ENCODE data around the gene ECM1. TPM values are rescaled to one million over a fixed set of nuclear protein-coding genes. Genes with fewer than 3 reads are reported as not detected.

ECM1 gene
- total RNA-seq, 4 donors from 2014 or later: 4.2 to 11.3 (median 7.0) TPM

DNA sequence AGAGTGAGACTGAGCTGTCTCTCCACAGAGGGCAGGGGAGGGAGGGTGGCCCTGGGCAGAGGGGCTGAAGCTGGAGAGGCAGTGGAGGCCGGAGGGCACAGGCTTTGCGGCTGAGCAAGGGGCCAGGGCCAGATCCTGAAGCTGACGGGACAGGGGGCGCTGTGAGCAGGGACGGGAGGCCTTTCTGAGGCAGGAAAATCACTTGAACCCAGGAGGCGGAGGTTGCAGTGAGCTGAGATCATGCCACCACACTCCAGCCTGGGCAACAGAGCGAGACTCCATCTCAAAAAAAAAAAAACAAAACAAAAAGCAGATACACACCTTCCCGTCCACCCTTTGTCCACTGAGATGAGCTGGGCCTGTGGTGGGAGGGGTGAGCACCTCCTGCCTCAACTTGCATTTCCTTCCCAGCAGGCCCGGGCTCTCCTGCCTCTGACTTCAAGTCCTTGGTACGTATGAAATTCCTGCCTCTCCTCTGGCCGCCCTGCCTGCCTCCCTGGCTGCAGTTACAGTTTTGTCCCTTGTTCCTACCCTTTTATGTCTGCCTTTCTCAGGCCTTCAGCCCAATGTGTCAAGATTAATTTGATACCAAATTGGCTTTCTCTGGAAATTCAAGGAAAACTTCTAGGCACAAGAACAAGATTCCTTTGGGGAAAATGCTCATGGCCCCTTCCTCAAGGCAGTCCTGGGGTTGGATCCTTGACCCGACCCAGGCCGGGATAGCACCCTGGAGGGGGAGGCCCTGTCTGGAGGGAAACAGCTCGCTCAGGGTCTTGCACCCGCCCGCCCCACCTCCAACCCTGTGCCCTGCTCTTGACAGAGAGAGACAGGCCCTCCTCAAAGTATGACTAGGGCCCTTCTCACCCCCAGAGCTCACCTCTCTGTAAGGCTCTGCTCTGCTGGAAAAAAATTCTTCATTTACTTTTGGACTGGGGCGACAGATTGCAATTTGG is 30.1 kb downstream of the ECM1 start:
- H3K4me3 ChIP-seq (replicated peaks in 1 of 3): no peak overlapping the region
- WGBS, 2 donors: 74 to 75% methylated on average over 17 of the region's 17 CpGs
- no peak overlapping the region for H3K27ac ChIP-seq
- intact Hi-C loops (cut with DNase I): no loop called here
- H3K36me3 ChIP-seq: no peaks in the 10 kb centered on the region
- H3K27me3 ChIP-seq: no peaks in the 10 kb centered on the region
- no peaks in the 10 kb centered on the region for H3K9me3 ChIP-seq
- DNase-seq: no peak
- H3K4me1 ChIP-seq: peaks cover 0 to 9% of the 10 kb centered on the region in 2 donors
- TF ChIP-seq, protein P1, sequence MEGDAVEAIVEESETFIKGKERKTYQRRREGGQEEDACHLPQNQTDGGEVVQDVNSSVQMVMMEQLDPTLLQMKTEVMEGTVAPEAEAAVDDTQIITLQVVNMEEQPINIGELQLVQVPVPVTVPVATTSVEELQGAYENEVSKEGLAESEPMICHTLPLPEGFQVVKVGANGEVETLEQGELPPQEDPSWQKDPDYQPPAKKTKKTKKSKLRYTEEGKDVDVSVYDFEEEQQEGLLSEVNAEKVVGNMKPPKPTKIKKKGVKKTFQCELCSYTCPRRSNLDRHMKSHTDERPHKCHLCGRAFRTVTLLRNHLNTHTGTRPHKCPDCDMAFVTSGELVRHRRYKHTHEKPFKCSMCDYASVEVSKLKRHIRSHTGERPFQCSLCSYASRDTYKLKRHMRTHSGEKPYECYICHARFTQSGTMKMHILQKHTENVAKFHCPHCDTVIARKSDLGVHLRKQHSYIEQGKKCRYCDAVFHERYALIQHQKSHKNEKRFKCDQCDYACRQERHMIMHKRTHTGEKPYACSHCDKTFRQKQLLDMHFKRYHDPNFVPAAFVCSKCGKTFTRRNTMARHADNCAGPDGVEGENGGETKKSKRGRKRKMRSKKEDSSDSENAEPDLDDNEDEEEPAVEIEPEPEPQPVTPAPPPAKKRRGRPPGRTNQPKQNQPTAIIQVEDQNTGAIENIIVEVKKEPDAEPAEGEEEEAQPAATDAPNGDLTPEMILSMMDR (IDR thresholded peaks at IDR 0.05): no peak
- no peak for TF ChIP-seq POLR2A (IDR thresholded peaks at IDR 0.05)

DNA sequence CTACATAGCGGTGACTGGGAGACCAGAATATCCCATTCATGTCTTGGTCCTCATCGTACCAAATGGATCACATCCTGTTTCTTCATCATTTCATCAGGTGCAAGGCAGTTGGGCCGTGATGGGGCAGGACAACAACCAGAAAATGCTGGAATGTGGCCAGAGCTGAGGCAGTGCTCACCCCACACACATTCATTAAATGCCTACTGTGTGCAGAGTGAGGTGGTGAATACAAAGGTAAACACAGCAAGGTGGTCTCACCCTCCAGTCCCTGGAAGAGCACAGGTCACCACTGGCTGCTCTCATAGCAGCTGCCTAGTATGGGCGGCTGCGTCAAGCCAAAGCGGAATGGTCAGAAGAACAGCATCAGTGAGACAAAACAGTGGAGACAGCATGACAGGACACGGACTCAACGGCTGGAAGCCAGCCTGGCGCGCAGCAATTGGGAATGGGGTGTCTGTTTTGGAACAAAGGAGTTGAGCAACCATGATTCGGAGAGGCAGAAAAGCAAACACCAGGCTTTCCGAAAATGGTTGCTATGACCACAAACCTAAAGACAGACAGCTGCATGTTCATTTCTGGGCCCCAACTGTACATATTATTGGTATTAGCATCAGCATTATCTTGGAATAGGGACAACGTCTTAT is 35.7 kb downstream of the ECM1 start:
- Histone ChIP-seq H3K4me3 (replicated peaks in 1 of 3) (no peak overlapping the region), H3K9me3 (no peaks in the 10 kb centered on the region), H3K27ac (no peak overlapping the region), H3K36me3 (no peaks in the 10 kb centered on the region), H3K27me3 (no peaks in the 10 kb centered on the region), H3K4me1 (peaks cover 0 to 5% of the 10 kb centered on the region in 2 donors)
- intact Hi-C loops (cut with DNase I): no loop called here
- 82 to 86% methylated on average over 13 of the region's 13 CpGs for WGBS, 2 donors
- TF ChIP-seq, protein P1 (IDR thresholded peaks at IDR 0.05): no peak
- no peak for DNase-seq

DNA sequence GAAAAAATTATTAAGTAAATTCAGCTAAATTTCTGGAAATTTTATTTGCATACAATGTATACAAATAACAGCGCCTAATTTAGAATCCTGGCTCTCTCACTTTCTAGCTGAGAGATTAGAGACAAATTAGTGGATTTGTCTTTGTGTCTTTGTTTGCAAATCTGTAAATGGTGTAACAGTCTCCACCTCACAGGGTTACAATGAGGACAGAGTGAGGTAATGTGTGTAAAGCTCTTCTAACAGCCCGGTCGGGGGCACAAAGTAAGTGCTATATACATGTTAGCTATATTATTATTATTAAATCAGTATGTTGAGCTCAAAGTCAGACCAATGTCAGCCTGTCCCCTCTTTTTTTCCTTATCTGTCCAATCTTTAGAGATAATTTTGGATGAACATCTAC is 36.3 kb downstream of the ECM1 start:
- no peak for TF ChIP-seq POLR2A (IDR thresholded peaks at IDR 0.05)
- TF ChIP-seq, protein P1 (IDR thresholded peaks at IDR 0.05): no peak
- H3K27ac ChIP-seq: no peak overlapping the region

DNA sequence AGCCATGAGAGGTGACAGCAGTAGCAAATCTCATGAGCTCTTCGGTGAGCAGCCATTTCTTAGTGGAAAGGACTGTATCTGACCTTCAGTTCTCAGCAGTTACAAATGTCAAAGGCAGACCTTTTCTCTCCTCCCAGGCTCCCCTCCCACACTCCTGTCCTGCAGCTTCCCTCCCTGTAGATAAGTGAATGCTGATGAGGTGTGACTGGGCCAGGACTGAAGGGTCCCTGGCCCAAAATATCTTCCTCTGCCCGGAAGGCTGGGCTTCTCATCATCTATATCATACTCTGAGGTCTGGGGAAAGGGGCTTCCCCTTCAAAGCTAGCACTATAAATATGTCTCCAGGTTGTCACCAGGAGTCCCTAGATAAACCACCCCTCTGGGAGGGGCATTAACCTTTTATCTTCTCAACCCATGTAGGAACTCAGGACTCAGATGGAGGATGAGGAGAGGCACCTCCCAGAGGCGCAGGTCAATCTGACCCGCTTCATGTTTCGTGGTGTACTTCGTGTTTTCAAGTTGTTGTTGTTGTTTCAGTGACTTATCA is 37.6 kb downstream of the ECM1 start:
- no peak overlapping the region for H3K4me3 ChIP-seq (replicated peaks in 1 of 3)
- peaks cover 6 to 17% of the 10 kb centered on the region in 2 donors for H3K4me1 ChIP-seq
- no peak for TF ChIP-seq POLR2A (IDR thresholded peaks at IDR 0.05)
- TF ChIP-seq, protein P1 (IDR thresholded peaks at IDR 0.05): no peak
- no peaks in the 10 kb centered on the region for H3K27me3 ChIP-seq
- 87% methylated on average over 6 of the region's 6 CpGs for WGBS, 2 donors
- no peaks in the 10 kb centered on the region for H3K36me3 ChIP-seq
- no peaks in the 10 kb centered on the region for H3K9me3 ChIP-seq
- DNase-seq: no peak
- intact Hi-C loops (cut with DNase I): no loop called here
- no peak overlapping the region for H3K27ac ChIP-seq

More for the DNA sequence above, 36.3 kb downstream of the ECM1 start:
- 70 to 83% methylated on average over 3 of the region's 3 CpGs for WGBS, 2 donors
- H3K27me3 ChIP-seq: no peaks in the 10 kb centered on the region
- no peaks in the 10 kb centered on the region for H3K36me3 ChIP-seq
- no peaks in the 10 kb centered on the region for H3K9me3 ChIP-seq
- H3K4me3 ChIP-seq (replicated peaks in 1 of 3): no peak overlapping the region
- peaks cover 0 to 5% of the 10 kb centered on the region in 2 donors for H3K4me1 ChIP-seq
- no peak for DNase-seq
- intact Hi-C loops (cut with DNase I): no loop called here
